Measurements from ENCODE around the gene DNAJC24. TPM values are rescaled to one million over a fixed set of nuclear protein-coding genes. Genes with fewer than 3 reads are reported as not detected.

The DNAJC24 gene
- total RNA-seq, 1 donor from 2014 or later = 14.2 TPM

- no peak for TF ChIP-seq CTCF (IDR thresholded peaks at IDR 0.05; ENCODE audit: insufficient read depth, low read length, severe bottlenecking)
- DNase-seq (ENCODE audit: low read depth) (no peak), FAIRE-seq (no peak)
- Histone ChIP-seq H3K36me3 (ENCODE audit: control insufficient read depth, insufficient read depth, low read length) (no peaks in the 10 kb centered on the region), H3K4me3 (ENCODE audit: low read depth, low read length) (no peak overlapping the region), H3K27me3 (ENCODE audit: control insufficient read depth, insufficient read depth, low read length) (no peaks in the 10 kb centered on the region)
These were observed 64.2 kb downstream of the DNAJC24 start for GRCh38 chr11:31433851-31434250.

GRCh38 chr11:31437742-31438435 lies 68.2 kb downstream of the DNAJC24 start:
- H3K36me3 ChIP-seq (ENCODE audit: control insufficient read depth, insufficient read depth, low read length) = no peaks in the 10 kb centered on the region
- H3K4me3 ChIP-seq (ENCODE audit: low read depth, low read length) = no peak overlapping the region
- no peaks in the 10 kb centered on the region for H3K27me3 ChIP-seq (ENCODE audit: control insufficient read depth, insufficient read depth, low read length)
- DNase-seq (ENCODE audit: low read depth) (peak; percentile 68), FAIRE-seq (no peak)
- no peak for TF ChIP-seq CTCF (IDR thresholded peaks at IDR 0.05; ENCODE audit: insufficient read depth, low read length, severe bottlenecking)

GRCh38 chr11:31441296-31441695 lies 71.6 kb downstream of the DNAJC24 start:
- H3K27me3 ChIP-seq (ENCODE audit: control insufficient read depth, insufficient read depth, low read length) = no peaks in the 10 kb centered on the region
- DNase-seq (ENCODE audit: low read depth) = no peak
- no peak overlapping the region for H3K4me3 ChIP-seq (ENCODE audit: low read depth, low read length)
- no peak for TF ChIP-seq CTCF (IDR thresholded peaks at IDR 0.05; ENCODE audit: insufficient read depth, low read length, severe bottlenecking)
- no peaks in the 10 kb centered on the region for H3K36me3 ChIP-seq (ENCODE audit: control insufficient read depth, insufficient read depth, low read length)
- no peak for FAIRE-seq

- TF ChIP-seq CTCF (IDR thresholded peaks at IDR 0.05; ENCODE audit: insufficient read depth, low read length, severe bottlenecking) = no peak
- Histone ChIP-seq H3K36me3 (ENCODE audit: control insufficient read depth, insufficient read depth, low read length) (no peaks in the 10 kb centered on the region), H3K27me3 (ENCODE audit: control insufficient read depth, insufficient read depth, low read length) (no peaks in the 10 kb centered on the region), H3K4me3 (ENCODE audit: low read depth, low read length) (no peak overlapping the region)
- no peak for FAIRE-seq
- no peak for DNase-seq (ENCODE audit: low read depth)
These were observed 72.4 kb downstream of the DNAJC24 start for GRCh38 chr11:31442086-31442485.

- no peak for TF ChIP-seq CTCF (IDR thresholded peaks at IDR 0.05; ENCODE audit: insufficient read depth, low read length, severe bottlenecking)
- H3K4me3 ChIP-seq (ENCODE audit: low read depth, low read length) = no peak overlapping the region
- FAIRE-seq (no peak), DNase-seq (ENCODE audit: low read depth) (no peak)
- H3K27me3 ChIP-seq (ENCODE audit: control insufficient read depth, insufficient read depth, low read length) = no peaks in the 10 kb centered on the region
- no peaks in the 10 kb centered on the region for H3K36me3 ChIP-seq (ENCODE audit: control insufficient read depth, insufficient read depth, low read length)
These were observed 74.1 kb downstream of the DNAJC24 start for GRCh38 chr11:31443802-31444201.

GRCh38 chr11:31445621-31446020 lies 76.0 kb downstream of the DNAJC24 start:
- H3K27me3 ChIP-seq (ENCODE audit: control insufficient read depth, insufficient read depth, low read length) = no peaks in the 10 kb centered on the region
- no peak overlapping the region for H3K4me3 ChIP-seq (ENCODE audit: low read depth, low read length)
- no peaks in the 10 kb centered on the region for H3K36me3 ChIP-seq (ENCODE audit: control insufficient read depth, insufficient read depth, low read length)
- DNase-seq (ENCODE audit: low read depth) = no peak
- no peak for FAIRE-seq
- TF ChIP-seq CTCF (IDR thresholded peaks at IDR 0.05; ENCODE audit: insufficient read depth, low read length, severe bottlenecking) = no peak
